ENCODE results near the gene GINS2.

DNA sequence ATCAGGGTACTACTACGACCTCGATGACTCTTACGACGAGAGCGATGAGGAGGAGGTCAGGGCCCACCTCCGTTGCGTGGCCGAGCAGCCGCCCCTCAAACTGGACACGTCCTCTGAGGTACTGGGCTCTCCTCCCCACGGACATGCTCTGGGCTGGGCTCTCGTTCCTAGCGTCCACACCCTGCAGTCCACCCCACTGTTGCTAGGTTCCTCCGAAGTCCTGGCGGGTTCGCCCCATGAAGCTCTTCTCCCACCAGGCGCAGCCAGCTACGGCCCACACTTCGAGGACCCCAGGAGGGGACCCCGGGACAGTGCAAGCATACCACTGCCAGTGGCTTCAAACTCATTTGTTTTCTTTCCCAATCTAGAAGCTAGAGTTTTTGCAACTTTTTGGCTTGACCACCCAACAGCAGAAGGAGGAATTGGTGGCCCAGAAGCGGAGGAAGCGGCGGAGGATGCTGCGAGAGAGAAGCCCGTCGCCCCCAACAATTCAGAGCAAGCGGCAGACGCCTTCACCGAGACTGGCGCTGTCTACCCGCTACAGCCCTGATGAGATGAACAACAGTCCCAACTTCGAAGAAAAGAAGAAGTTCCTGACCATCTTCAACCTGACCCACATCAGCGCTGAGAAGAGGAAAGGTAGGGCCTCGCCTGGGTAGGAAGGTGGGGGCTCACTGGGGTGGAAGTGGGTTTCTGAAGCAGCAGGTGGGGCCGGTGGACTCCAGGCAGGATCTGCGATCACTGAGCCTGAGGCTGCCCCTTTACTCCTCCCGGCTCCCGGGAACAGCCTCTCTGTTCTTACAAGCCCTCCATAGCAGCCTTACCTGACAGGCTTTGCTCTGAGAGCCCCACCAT, 25.6 kb downstream of the GINS2 start:
- TF ChIP-seq, protein P1, sequence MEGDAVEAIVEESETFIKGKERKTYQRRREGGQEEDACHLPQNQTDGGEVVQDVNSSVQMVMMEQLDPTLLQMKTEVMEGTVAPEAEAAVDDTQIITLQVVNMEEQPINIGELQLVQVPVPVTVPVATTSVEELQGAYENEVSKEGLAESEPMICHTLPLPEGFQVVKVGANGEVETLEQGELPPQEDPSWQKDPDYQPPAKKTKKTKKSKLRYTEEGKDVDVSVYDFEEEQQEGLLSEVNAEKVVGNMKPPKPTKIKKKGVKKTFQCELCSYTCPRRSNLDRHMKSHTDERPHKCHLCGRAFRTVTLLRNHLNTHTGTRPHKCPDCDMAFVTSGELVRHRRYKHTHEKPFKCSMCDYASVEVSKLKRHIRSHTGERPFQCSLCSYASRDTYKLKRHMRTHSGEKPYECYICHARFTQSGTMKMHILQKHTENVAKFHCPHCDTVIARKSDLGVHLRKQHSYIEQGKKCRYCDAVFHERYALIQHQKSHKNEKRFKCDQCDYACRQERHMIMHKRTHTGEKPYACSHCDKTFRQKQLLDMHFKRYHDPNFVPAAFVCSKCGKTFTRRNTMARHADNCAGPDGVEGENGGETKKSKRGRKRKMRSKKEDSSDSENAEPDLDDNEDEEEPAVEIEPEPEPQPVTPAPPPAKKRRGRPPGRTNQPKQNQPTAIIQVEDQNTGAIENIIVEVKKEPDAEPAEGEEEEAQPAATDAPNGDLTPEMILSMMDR (IDR thresholded peaks at IDR 0.05) = no peak
- TF ChIP-seq POLR2A (IDR thresholded peaks at IDR 0.05) = no peak

Measured in adrenal gland (tissue), 5 donors.